GM21526 (cell line): Measurements from ENCODE around the gene HOATZ.

Source experiments
- ATAC-seq: cut with Tn5 transposase; IDR thresholded peaks from one replicate; pipeline ENCODE4 v1.9.1; 2021; ENCODE audit warnings: moderate library complexity; ENCODE audit not compliant: unreplicated experiment, low FRiP score

The HOATZ gene

GRCh38 chr11:111574373-111575225 lies 60.0 kb downstream of the HOATZ start:
- ATAC-seq, result no peak

- no peak for ATAC-seq
Observed at GRCh38 chr11:111575740-111576139, 61.2 kb downstream of the HOATZ start.

GRCh38 chr11:111577821-111578220 lies 63.2 kb downstream of the HOATZ start:
- no peak for ATAC-seq

GRCh38 chr11:111581341-111581740 lies 66.8 kb downstream of the HOATZ start:
- no peak for ATAC-seq

GRCh38 chr11:111582163-111582562 lies 67.6 kb downstream of the HOATZ start:
- ATAC-seq, result no peak

- no peak for ATAC-seq
Observed at GRCh38 chr11:111582881-111583280, 68.3 kb downstream of the HOATZ start.

GRCh38 chr11:111585371-111585770 lies 70.8 kb downstream of the HOATZ start:
- ATAC-seq, result no peak

GRCh38 chr11:111586388-111586831 lies 71.8 kb downstream of the HOATZ start:
- ATAC-seq, result no peak
